GM15510 (cell line): Measurements from ENCODE around the gene LIX1L.

Source experiments
- POLR2A ChIP-seq: IDR thresholded peaks from 3 replicates; pipeline ENCODE4 v1.6.1; 2011; ENCODE audit warnings: borderline replicate concordance; ENCODE audit not compliant: insufficient read length; ENCODE audit errors: extremely low read depth

The LIX1L gene

DNA sequence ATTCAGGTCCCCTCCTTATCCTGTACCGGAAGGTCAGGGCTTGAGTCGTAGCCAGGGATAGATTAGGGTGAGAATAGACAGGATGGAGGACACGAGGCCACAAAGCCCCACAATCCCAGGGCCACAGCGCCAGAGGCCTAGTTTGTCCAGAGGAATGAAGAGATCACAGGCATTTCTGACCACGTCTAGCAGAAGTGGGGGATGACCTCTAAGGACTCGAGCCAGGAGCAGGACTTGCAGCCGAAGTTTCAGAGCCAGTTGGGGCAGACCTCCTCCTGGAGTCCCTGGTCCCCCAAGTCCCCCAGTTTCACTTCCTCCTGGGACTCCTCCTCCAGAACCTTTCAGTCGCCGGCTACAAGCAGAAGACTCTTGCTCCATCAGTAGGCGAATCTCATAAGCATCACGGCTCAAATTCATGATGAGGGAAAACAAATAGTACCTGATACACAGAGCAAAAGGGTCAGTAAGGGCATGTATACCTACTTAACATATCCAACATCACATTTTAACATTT is 45.6 kb downstream of the LIX1L start:
- TF ChIP-seq POLR2A = no peak

DNA sequence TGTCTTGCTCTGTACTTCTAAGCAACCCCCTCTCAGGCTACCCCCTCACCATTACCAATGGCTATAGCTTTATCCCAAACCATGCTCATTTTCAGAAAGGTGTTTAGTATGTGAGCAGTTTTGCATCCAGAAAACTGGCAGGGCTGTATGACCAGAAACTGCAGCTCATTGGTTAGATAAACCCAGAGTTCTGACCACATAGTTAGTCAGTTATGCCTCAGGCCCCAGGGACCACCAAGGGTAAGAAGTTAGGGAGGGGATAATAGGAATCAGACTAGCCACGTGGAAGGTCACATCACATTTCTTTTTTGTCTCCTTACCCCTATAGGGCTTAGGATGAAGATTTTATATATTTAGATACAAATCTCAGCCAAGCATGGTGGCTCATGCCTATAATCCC is 49.2 kb downstream of the LIX1L start:
- TF ChIP-seq POLR2A = no peak

DNA sequence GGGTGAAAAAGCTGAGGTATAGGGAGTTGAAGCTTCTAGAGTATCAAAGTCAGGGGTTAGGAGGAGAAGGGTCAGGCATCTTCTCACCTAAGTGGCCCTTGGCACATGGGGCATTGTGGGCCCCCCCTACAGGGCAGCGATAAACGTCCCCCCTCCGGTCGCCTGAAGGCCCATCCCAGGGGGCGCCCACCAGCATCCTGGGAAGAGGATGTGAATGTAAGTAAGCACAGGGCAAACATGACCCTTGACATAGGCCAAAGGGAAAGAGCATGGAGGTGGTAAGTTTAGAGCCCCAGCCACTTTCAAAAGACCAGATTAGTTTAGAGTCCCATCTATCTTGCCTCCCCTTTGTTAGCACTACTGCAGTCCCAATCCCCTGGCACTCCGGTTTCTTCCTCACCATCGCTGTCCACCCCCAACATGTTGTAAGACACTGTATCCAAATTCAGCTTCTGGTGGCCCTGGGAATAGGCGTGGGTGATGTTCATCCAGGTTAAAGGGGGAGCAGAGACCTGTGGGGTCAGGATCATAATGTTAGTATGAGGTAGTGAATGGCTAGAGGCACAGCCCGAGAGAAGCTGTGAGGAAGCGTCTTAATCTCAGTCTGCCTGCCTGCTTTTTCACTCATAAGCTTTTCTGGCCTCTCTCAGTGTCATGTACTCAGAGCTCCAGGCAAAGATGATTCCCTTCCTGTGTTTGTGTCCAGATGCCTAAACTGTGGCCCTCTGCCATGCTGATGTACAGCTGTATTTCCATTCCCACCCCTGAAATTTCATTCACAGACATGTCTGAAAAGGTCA is 50.7 kb downstream of the LIX1L start:
- no peak for TF ChIP-seq POLR2A

DNA sequence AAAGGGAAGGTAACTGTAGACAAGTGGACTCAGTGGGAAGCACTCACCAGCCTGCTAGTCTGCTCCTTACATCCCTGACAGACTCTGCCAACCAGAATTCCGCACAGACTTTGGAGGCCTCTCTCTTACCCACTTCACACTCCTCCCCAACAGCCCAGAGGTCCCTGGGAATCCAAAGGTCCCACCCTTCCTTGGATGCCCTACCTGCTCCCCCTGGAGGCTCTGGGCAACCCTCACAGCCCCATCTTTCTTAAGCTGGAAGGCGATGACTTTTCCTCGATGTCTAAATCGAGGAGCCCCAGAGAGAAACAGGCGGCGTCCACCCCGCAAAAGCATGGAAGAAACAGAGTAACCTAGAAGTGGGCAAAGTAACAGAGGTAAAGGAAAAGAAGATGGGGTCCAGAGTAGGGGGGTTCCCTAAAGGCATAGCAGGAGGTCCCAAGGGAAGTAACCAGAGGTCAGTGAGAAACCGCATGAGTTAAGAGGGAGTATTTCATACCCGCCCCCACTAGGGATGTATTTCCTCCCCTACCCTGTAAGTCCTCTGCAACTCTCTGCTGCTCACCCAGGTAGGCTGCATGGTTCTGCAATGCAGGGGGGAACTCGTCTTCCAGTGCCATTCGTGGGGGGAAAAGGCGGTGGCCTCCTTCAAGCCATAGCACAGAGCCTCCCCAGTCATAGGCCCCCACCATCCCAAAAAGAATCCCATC is 56.4 kb downstream of the LIX1L start:
- no peak for TF ChIP-seq POLR2A

DNA sequence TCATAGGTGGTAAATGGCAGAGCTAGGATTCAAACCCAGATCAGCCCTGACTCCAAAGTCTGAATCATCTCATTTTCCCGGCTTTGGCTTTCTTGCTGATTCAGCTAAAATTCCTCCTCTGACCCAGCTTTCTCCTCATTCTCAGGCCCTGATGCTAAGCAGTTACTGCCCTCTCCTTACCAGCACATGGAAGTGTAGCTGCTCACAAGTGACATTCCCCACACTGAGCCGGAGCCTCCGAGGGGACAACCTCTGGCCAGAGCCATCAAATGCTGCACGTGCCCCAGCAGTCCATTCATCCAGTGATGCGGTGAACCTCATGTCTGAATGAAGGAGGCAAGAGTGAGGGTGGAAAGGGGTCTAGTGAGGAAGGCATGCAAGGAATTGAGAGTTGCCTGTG is 59.1 kb downstream of the LIX1L start:
- no peak for TF ChIP-seq POLR2A

DNA sequence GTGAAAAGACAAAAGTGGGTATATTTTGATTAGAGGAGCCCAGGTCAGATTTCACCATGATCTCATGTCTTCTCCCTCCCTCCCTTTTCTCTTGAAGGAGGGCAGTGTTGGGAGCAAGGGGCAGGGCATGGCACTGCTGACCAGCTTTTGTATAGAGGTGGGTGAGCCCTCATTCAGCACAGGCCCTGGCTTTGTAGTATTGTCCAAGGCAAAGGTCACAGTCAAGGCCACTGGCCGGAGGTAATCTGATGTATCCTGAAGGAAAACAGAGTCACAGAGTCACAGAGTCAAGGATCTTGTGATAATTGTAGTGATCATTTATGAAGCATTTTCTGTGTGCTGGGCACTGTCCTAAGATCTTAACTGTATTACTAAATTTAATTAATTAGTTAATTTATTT is 59.8 kb downstream of the LIX1L start:
- TF ChIP-seq POLR2A = no peak

DNA sequence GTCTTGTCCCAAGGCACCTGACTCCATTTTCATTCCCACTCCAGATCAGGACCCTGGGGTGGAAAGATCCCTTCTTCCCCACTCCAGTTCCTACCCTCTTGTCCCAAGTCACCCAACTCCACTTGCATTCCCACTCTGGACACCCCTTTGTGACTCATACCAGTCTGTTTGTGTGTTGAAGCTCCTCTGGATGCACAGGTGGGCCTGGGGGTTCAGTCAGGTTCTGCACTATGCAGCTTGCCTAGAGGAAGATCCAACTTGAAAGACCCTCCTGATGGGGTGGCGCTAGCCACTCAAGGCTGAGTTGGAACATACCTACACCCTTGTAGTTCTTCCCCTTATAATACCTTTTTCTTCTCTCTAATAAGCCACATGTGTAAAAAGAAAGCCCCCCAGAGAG is 62.3 kb downstream of the LIX1L start:
- TF ChIP-seq POLR2A = no peak

DNA sequence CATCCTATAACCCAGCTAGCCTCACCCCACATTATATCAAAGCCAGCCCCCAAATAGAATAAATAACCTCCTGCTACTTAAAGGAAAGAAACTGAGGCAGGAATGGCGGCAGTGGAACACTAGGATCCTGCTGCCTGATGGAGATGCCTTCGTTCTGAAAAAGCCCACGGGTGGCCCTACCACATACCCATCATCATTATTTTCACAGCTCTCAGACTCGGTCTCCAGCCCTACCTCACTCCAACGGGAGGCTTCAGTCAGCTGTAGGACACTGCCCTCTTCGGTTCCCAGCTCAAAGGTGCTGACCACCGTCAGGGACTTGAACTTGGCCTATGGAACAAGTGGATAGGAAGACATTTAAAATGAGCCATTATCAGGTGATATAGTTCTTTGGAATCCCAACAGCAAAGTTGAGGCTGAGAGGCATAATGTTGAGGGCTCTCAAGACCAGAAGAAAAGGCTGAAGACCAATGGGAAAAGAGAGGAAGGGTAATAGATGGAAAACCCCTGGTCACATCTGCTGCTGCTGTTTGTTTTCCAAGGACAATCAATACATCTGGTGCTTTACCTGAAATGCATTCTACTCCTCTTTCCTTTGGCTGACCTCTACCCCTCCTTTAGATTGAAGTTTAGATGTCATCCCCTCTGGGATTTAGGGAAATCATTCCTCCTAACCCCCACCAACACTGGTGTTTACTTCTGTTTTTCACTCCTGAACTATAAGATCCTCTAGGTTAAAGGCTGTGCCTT is 64.3 kb downstream of the LIX1L start:
- TF ChIP-seq POLR2A = no peak

DNA sequence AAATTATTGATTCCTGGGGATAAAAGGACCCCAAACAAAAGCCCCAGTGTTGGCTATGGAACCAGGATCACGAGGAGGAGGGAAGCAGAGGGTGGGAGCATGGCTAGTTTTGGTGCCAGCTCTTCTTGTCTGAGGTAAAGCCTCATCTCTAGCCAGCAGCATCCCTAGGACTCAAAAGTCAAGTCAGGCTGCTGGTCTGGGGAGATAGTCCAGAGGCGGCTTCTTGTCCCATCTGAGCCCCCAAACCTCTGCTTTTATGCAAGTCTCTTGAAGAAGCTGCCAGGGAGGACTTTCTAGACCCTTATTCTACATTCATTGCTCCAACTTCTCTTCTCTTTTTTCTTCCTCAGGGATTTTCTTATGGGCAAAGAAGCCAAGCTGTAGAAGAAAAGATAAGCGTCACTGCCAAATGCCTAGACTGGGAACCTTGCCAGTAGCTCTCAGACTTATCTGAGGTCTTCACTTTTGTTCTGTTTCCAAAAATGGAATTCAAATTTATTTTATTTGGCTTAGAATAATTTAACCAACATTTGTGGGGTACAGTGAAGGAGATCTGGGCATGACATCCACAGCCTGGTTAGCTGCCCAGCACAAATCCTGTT is 65.2 kb downstream of the LIX1L start:
- TF ChIP-seq POLR2A = no peak

DNA sequence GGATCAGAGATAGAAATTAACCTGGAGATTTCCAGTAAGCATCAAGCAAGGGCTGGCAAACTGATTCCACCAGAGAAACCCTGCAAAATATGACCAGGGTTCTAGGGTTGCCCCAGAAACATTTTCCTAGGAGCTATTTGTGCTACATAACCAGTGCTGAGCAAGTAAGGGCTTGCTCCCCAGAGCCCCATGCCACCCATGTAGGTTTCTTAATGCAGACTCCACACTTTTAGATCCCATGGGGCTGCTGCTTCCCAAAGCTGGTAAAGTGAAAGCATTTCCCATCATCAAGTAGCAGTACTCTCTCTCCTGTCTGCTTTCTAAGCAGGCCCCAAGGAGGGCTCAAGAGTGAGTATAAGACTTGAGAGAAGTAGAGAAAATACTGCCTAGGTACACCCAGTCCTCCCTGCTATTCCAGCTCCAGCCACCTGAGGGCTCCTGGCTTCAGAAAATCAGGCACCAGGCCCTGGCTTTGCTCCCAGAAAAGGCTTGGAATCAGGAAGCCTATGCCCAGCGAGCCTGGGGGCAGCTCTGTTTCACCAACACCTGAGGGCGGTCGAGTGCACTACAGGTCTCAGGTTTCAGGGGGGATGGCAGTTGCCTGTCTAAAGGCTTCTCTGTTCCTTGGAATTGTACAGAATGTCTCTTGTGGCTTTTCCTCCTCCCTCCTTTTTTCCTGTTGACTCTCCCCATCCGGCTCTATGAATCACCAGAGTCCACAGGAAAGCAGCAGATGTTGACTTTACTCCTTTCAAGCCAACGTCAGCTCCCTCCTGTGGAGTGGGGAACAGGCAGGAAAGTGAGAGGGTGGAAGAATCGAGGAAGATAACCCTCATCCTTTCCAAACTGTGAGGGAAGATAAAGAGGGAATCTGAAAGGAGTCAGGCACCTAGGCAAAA is 66.0 kb downstream of the LIX1L start:
- no peak for TF ChIP-seq POLR2A

DNA sequence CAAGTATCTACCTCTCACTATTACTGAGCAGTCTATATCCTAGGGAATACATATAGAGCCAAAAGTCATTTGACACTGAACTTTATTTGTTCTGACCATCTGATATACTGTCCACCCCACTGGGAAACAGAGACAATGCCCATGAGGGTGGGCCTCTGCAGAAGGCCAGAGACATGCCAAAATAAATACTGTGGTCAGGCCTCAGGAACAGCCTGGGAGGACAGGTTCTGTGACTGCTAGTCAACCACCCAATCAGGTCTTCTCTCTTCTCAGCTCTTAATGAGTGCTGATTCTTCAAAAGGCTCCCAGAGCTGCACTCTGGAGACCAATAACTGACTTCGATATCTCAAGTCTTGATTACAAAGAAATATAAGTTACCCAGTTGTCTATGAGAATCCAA is 66.7 kb downstream of the LIX1L start:
- TF ChIP-seq POLR2A = no peak

DNA sequence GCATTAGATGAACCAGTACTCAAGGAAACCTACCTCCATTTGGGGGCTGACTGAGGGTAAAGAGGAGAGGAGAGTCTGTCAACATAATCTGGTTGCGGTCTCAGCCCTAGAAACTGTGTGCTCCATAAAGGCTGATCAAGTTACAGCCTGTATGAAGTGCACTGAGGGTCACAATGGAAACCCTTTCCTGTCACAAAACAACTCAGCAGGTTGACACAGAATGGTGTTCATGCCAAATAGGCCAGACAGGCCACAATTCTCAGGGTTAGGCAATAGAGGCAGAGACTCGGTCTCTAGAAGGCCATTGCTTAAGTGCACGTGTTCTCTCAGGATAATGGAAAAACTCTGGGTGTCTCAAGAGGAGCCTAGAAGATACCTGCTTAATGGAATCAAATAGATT is 68.1 kb downstream of the LIX1L start:
- TF ChIP-seq POLR2A = no peak

DNA sequence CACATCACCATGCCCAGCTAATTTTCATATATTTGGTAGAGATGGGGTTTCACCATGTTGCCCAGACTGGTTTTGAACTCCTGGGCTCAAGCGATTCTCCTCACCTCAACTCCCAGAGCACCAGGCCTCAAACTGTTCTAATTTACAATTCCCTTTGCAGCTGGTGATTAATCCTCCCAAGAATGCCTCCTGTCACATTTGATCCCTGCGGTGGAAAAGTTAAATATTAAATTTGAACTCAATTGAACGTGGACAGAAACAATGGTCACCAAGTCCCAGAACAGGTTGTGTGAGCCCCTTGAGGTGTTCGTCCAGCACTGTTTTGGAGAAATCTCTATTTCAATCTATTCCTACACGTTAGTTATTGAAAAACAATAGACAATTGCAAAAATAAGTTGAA is 70.2 kb downstream of the LIX1L start:
- TF ChIP-seq POLR2A = no peak

DNA sequence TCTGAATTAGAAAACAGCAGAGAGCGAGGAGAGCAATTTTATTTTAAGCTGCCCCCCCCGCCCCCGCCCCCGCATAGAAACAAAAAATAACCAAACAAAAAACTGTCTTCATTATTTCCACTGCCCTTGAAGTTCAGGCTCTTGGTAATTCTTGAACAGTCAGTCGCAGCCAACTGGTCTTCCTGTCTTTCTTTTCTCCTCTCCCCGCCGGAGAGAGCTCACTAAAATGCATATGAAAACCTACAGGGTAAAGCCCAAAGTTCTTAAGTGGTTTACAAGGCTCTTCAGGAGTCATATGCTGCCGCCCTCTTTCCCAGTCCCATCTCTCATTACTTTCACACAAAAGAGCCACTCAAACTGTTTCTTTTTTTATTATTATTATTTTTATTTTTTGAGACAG is 71.0 kb downstream of the LIX1L start:
- no peak for TF ChIP-seq POLR2A
